Muscle of back (tissue), 11 donors: ENCODE results near the gene DNAJC1. TPM values are rescaled to one million over a fixed set of nuclear protein-coding genes. Genes with fewer than 3 reads are reported as not detected.
"Not testable (repeated sequence)": the region's sequence is repeated elsewhere in the genome, so short reads cannot be mapped to it uniquely, and the experiment has no call there.

Experiments used
- DNase-seq, 3 donors: peaks; one replicate each; pipeline versions ENCODE4 v3.0.0 to v3.0.0-alpha.2; 2013
- polyA plus RNA-seq, 10 donors: library from polyadenylated mRNA; unstranded; fragments of 120-200 nt; gene quantifications; one replicate each; pipeline ENCODE4 v1.2.1, GENCODE V29; 2013; ENCODE audit not compliant: insufficient read length in 10 of 10

The DNAJC1 gene
- polyA plus RNA-seq, 10 donors = 11.0 to 19.7 (median 12.7) TPM

DNA sequence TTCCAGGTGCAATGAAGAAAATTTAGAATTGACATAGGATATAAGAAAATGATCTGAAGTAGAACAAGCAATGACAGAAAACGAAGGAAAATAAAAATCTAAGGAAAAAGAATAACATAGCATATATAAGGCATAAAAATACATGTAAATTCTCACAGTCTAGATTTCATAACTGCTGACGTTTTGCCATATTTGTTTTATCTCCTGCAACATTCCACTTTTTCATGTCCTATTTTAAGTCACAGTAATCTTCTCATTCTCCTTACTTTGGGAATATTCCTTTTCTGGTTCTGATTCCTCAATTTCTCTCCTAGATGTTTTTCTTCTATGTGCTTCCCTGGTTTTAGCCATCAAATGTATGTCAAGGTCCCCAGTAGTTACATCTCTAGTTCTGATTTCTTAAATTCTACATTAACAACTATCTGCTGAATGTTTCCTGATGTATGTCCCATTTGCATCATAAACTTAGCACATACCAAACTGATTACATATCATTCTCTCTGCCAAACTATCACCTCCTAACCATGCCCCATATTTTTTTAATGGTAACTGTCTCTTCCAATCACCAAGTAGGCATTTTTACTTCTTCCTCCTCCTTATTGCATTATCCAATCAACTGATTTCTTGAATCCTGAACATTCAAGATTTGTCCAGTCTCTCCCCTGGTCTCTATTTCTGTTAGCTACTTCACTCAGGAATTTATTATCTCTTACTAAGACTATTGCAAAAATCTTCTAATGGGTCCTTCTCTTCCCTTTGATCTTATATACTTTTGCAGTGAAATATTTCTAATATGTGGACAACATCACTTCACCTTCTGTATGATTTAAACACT, 171.3 kb downstream of the DNAJC1 start:
- DNase-seq = peak in 1 of 3 donors; percentile 27

- DNase-seq = no peak
These were observed 173.5 kb downstream of the DNAJC1 start for GRCh38 chr10:21830037-21830436.

DNA sequence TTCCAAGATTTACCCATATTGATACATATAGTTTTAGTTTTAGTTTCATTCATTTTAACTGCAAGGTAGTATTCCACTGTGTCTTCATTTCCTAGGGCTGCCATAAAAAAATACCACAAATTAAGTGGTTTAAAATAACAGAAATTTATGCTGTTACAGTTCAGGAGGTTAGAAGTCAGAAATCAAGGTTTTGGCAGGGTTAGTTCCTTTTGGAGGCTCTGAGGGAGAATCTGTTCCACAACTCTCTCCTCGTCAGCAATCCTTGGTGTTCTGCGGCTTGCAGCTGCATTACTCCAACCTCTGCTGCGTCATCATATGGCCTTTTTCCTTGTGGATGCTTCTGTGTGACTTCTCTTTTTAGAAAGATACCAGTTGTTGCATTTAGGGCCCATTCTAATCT, 176.2 kb downstream of the DNAJC1 start:
- DNase-seq = no peak

DNA sequence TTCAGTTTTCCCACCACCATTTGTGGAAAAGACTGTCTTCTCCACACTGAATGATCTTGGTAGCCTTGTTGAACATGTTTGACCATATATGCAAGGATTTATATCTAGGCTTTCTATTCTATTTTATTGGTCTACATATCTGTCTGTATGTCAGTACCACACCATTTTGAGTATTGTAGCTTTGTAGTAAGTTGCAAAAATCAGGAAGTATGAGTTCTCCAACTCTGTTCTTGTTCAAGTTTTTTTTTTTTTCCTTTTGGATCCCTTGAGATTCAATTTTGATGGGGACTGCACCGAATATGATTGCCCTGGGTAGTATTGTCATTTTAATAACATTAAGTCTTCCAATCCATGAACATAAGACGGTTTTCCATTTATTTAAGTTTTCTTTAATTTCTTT, 176.8 kb downstream of the DNAJC1 start:
- DNase-seq = no peak

GRCh38 chr10:21825345-21825744, 178.2 kb downstream of the DNAJC1 start:
- DNase-seq = no peak

GRCh38 chr10:21824409-21824808, 179.1 kb downstream of the DNAJC1 start:
- no peak for DNase-seq

GRCh38 chr10:21823617-21824016, 179.9 kb downstream of the DNAJC1 start:
- no peak for DNase-seq

DNA sequence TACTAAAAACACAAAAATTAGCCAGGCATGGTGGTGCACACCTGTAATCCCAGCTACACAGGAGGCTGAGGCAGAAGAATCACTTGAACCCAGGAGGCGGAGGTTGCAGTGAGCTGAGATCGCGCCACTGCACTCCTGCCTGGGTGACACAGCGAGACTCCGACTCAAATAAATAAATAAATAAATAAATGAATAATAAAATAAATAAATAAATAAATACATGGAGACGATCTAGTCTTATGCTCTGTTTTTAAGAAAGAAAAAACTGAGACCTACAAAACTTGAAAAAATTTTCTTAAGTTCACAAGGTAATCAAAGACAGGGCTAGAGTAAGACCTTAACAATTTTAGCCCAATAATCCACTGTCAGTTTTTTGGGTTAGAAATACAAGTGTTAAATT, 181.3 kb downstream of the DNAJC1 start:
- DNase-seq = not testable (repeated sequence)

DNA sequence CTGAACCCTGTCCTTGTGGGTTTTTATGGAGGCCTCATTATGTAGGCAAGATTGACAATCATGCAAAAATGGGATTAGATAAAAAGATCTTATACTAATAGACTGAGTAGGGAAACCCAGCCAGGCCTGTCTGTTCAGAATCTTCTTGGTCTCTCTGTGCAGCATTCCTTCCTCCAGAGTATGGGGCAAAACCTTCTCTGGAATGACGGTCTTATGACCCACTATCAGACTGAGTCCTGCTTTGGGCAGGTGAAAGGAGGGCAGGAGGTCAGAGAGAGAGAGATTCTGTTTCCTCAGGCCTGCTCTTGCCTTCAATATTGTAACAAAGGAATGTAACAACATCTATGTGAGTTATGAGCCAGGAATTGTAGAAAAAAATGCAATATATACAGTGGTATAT, 182.6 kb downstream of the DNAJC1 start:
- DNase-seq = no peak

- DNase-seq = not testable (repeated sequence)
These were observed 185.1 kb downstream of the DNAJC1 start for GRCh38 chr10:21818416-21818815.

DNA sequence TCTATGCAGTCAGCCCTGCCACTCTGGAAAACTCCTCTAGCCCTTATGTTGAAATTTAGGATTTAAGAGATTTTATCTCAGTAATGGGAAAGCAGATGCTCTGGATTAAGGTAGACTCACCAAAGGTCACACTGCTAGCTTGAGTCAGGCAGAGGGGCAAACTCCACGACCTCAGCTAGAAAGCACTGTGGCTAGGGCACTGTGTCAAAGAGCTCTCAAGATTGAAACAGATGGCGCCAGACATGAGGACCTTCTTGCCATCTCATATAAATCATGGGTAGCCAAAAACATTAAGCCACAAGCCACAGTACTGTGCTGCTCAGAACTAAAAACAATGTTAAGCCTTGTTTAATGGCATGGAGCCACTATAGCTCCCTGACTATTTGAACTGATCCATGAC, 188.7 kb downstream of the DNAJC1 start:
- DNase-seq = no peak

GRCh38 chr10:21813946-21814345, 189.6 kb downstream of the DNAJC1 start:
- no peak for DNase-seq

GRCh38 chr10:21811245-21811585, 192.3 kb downstream of the DNAJC1 start:
- DNase-seq = no peak

DNA sequence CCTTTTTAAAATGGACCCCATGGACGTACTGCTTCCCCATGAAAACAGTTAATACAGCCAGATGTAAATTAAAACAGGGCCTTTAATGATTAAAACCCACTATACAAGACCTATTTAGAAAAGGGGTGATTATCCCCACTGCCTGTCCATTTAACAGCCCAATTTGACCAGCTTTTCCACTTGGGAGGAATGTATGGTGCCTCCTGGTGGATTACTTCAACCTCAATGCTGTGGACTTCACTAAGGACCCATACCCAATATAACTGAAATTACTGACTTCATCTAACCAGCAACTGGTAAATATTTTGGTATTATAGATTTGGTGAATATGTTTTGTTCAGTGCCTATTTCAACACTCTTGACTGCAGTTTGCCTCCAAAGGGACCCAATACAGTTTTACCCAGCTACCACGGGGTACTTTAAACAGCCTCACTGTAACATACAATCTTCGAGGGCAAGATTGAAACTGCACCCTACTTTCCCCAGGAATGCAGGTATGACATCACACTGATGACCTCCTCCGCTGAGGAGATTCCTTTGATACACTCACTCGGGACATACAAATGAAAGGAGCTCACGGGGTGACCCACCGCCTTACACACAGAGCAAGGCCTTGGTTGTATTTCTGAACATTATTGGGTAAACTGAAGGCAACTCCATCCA, 192.8 kb downstream of the DNAJC1 start:
- no peak for DNase-seq

DNA sequence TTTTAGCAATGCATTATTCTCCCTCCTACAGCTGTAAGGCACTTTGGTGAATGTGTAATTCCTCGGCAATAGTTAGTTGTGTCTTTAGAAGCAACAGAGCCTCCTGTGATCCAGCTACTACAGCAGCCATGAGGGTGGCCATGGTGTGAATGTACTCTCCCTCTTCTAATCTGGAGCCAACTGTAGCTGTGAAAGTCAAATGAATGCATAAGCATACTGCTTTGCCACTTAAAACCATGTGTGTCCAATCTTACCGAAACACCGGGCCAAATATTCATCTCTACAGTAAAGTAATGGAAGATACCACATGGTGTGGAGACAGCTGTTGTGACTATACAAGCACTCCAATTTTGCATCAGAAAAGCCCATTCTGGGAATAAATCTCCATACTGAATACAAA, 195.0 kb downstream of the DNAJC1 start:
- peak in 2 of 3 donors; percentile 21 to 35 for DNase-seq

DNA sequence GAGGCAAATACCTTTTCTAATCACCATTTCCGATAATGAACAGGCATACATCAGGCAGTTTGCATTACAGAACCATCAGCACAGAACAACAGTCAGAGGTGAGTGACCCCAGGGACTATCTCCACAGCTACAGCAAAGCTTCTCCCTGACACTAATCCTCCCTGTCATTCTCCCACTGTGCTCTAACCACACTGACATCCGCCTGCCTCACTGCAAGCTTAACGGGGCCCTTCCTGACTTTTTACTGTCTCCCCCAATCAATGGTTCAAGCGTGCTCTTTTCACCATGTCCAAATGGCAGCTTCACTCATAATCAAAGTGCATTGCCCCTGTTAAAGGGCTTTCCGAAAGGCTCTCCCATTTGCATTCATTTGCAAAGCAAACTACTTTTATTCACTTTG, 196.3 kb downstream of the DNAJC1 start:
- no peak for DNase-seq

GRCh38 chr10:21803374-21803773, 200.2 kb downstream of the DNAJC1 start:
- DNase-seq = no peak

DNA sequence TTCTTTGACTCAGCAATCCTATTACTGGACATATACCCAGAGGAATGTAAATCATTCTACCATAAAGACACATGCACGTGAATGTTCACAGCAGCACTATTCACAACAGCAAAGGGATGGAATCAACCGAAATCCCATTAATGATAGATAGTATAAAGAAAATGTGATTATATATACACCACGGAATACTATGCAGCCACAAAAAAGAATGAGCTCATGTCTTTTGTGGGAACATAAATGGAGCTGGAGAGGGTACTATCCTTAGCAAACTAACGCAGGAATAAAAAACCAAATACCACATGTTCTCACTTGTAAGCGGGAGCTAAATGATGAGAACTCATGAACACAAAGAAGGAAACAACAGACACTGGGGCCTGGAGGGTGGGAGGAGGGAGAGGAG, 201.9 kb downstream of the DNAJC1 start:
- no peak for DNase-seq

DNA sequence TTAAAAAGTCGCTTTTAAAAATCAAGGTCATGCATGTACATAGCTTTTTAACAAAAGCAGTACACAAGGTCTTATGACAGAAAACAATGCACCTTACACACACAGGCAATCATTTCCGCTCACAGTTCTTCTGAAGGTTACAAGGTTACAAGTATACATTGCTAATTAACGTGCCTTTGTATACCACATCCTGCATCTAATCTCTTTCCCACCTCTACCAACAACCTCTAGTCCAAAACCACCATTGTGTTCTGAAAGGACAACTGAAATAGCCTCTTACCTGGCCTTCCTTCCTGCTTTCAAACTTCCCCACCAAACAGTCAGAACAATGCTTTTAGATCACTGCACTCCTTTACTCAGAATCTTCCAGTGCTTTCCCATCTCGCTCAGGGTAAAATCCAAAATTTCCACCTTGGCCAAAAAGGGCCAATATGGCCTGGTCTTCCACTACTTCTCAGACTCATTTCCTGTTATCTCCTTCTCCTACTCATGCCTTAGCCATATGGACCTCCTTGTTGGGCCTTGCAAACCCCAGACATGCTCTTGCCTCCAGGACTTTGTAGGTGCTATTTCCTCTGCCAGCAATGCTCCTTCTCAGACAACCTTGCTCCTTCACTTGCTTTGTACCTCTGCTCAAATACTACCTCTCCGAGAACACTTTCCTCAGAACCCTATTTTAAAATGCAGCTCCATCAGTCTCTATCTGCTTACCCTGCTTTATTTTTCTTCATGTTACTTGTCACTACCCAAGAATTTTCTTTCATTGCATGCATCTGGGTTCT, 205.4 kb downstream of the DNAJC1 start:
- no peak for DNase-seq

GRCh38 chr10:21797533-21797932, 206.0 kb downstream of the DNAJC1 start:
- DNase-seq = no peak

DNA sequence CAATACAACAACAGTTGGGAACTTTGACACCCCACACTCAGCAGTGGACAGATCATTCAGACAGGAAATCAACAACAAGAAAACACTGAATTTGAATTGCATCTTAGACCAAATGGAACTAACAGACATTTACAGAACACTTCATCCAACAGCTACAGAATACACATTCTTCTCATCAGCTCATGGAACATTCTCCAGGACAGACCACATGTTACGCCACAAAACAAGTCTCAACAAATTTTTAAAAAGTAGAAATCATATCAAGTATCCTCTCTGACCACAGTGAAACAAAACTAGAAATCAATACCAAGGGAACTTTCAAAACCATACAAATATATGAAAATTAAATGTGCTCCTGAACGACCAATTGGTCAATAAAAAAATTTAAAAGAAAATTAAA, 212.3 kb downstream of the DNAJC1 start:
- DNase-seq = no peak

DNA sequence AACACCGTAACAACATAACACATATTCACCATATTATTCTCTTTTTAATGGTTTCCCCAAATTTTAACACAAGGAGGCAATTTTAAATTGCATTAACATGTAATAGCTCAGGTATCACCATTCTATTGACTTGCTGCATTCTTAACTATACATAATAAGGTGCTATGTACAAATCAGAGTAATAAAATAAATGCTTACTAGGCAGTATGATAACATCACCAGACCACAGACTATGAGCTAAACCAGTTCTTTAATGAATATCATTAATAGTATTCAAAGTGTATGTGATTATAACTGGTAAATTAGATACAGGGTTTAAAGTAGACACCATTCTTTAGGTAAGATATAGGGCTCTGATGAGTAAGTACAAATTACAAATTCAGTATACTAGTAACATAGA, 226.6 kb downstream of the DNAJC1 start:
- no peak for DNase-seq

DNA sequence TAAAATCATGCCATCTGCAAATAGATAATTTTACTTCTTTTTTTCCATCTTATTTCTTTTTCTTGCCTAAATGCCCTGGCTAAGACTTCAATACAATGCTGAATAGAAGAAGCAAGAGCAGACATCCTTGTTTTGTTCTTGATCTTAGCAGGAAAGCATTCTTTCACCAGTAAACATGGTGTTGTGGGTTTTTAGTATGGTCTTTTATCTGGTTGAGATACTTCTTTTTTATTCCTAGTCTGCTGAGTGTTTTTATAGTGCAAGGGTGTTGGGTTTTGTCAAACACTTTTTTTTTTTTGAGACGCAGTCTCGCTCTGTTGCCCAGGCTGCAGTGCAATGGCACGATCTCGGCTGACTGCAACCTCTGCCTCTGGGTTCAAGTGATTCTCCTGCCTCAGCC, 232.3 kb downstream of the DNAJC1 start:
- no peak for DNase-seq
